Measurements from ENCODE around the gene KLHL35. TPM values are rescaled to one million over a fixed set of nuclear protein-coding genes. Genes with fewer than 3 reads are reported as not detected.
A peak's percentile ranks its signal among the peaks of the same experiment; 100 is the strongest.

KLHL35 gene
- total RNA-seq, 4 donors from 2014 or later = 0.27 to 0.32 TPM; not detected in 2

- TF ChIP-seq POLR2A (IDR thresholded peaks at IDR 0.05) = no peak
- TF ChIP-seq CTCF (IDR thresholded peaks at IDR 0.05) = no peak
- no peak for TF ChIP-seq EP300 (IDR thresholded peaks at IDR 0.05; ENCODE audit: low read depth)
- no peak for TF ChIP-seq POLR2AphosphoS5 (IDR thresholded peaks at IDR 0.05)
- Histone ChIP-seq H3K4me3 (no peak overlapping the region), H3K4me1 (no peaks in the 10 kb centered on the region), H3K27me3 (no peaks in the 10 kb centered on the region), H3K27ac (no peak overlapping the region), H3K36me3 (no peaks in the 10 kb centered on the region), H3K9me3 (no peaks in the 10 kb centered on the region)
- DNase-seq = no peak
- WGBS, 2 donors (ENCODE audit: low coverage in 1 of 2) = 83 to 90% methylated on average over 2 to 12 of the region's 14 CpGs
- intact Hi-C loops (cut with DNase I; ENCODE audit: low total_unique reads) (no loop called here), in situ Hi-C loops (cut with MboI; ENCODE audit: low pct_ligation_motif_present in 1 of 4, low pct_unique_long_range_greater_than_20kb in 1 of 4, low sequenced_read_pairs in 3 of 4) (no loop called here)
These were observed 23.7 kb upstream of the KLHL35 start for GRCh38 chr11:75456596-75457183.

- no peak overlapping the region for H3K4me3 ChIP-seq
- H3K4me1 ChIP-seq = no peaks in the 10 kb centered on the region
- no peak for TF ChIP-seq POLR2AphosphoS5 (IDR thresholded peaks at IDR 0.05)
- TF ChIP-seq POLR2A (IDR thresholded peaks at IDR 0.05) = no peak
- TF ChIP-seq CTCF (IDR thresholded peaks at IDR 0.05) = no peak
- TF ChIP-seq EP300 (IDR thresholded peaks at IDR 0.05; ENCODE audit: low read depth) = no peak
- in situ Hi-C loops (cut with MboI; ENCODE audit: low pct_ligation_motif_present in 1 of 4, low pct_unique_long_range_greater_than_20kb in 1 of 4, low sequenced_read_pairs in 3 of 4) = no loop called here
- no peak overlapping the region for H3K27ac ChIP-seq
- H3K36me3 ChIP-seq = no peaks in the 10 kb centered on the region
- no peak for DNase-seq
- intact Hi-C loops (cut with DNase I; ENCODE audit: low total_unique reads) = no loop called here
- WGBS, 2 donors (ENCODE audit: low coverage in 1 of 2) = 79 to 81% methylated on average over 2 to 5 of the region's 5 CpGs
- H3K9me3 ChIP-seq = no peaks in the 10 kb centered on the region
- no peaks in the 10 kb centered on the region for H3K27me3 ChIP-seq
These were observed 22.0 kb upstream of the KLHL35 start for GRCh38 chr11:75454987-75455386.

GRCh38 chr11:75453916-75454655, 21.1 kb upstream of the KLHL35 start:
- Histone ChIP-seq H3K27me3 (no peaks in the 10 kb centered on the region), H3K4me1 (no peaks in the 10 kb centered on the region), H3K9me3 (no peaks in the 10 kb centered on the region), H3K36me3 (no peaks in the 10 kb centered on the region), H3K27ac (no peak overlapping the region), H3K4me3 (no peak overlapping the region)
- in situ Hi-C loops (cut with MboI; ENCODE audit: low pct_ligation_motif_present in 1 of 4, low pct_unique_long_range_greater_than_20kb in 1 of 4, low sequenced_read_pairs in 3 of 4) = no loop called here
- intact Hi-C loops (cut with DNase I; ENCODE audit: low total_unique reads) = no loop called here
- WGBS, 2 donors (ENCODE audit: low coverage in 1 of 2) = 65 to 73% methylated on average over 5 to 9 of the region's 9 CpGs
- DNase-seq = no peak
- TF ChIP-seq CTCF (IDR thresholded peaks at IDR 0.05) = no peak
- TF ChIP-seq EP300 (IDR thresholded peaks at IDR 0.05; ENCODE audit: low read depth) = no peak
- TF ChIP-seq POLR2A (IDR thresholded peaks at IDR 0.05) = no peak
- TF ChIP-seq POLR2AphosphoS5 (IDR thresholded peaks at IDR 0.05) = no peak

- Histone ChIP-seq H3K27me3 (no peaks in the 10 kb centered on the region), H3K27ac (no peak overlapping the region), H3K9me3 (no peaks in the 10 kb centered on the region), H3K4me3 (no peak overlapping the region), H3K36me3 (no peaks in the 10 kb centered on the region), H3K4me1 (no peaks in the 10 kb centered on the region)
- DNase-seq = no peak
- intact Hi-C loops (cut with DNase I; ENCODE audit: low total_unique reads) = no loop called here
- no peak for TF ChIP-seq POLR2A (IDR thresholded peaks at IDR 0.05)
- peak in 4 of 5 experiments; percentile 15 to 47 (median 36) for TF ChIP-seq CTCF (IDR thresholded peaks at IDR 0.05)
- in situ Hi-C loops (cut with MboI; ENCODE audit: low pct_ligation_motif_present in 1 of 4, low pct_unique_long_range_greater_than_20kb in 1 of 4, low sequenced_read_pairs in 3 of 4) = no loop called here
- 79 to 93% methylated on average over 10 to 46 of the region's 46 CpGs for WGBS, 2 donors (ENCODE audit: low coverage in 1 of 2)
These were observed 18.1 kb upstream of the KLHL35 start for GRCh38 chr11:75450826-75451821.
